HG03196 (cell line): Measurements from ENCODE around the gene ARL8B.
A peak's percentile ranks its signal among the peaks of the same experiment; 100 is the strongest.
"Not testable (repeated sequence)": the region's sequence is repeated elsewhere in the genome, so short reads cannot be mapped to it uniquely, and the experiment has no call there.

Experiments used
- ATAC-seq: cut with Tn5 transposase; IDR thresholded peaks from one replicate; pipeline ENCODE4 v1.9.1; 2021; ENCODE audit not compliant: unreplicated experiment

Gene ARL8B

GRCh38 chr3:5110337-5110736 is 11.8 kb upstream of the ARL8B start:
- no peak for ATAC-seq

- ATAC-seq: no peak
Observed at GRCh38 chr3:5112043-5112442, 10.0 kb upstream of the ARL8B start.

GRCh38 chr3:5113726-5114125 is 8.4 kb upstream of the ARL8B start:
- not testable (repeated sequence) for ATAC-seq

- ATAC-seq: no peak
Observed at GRCh38 chr3:5115506-5116162, 6.5 kb upstream of the ARL8B start.

GRCh38 chr3:5116538-5116937 is 5.6 kb upstream of the ARL8B start:
- ATAC-seq: no peak

GRCh38 chr3:5120446-5120845 is 1.6 kb upstream of the ARL8B start:
- no peak for ATAC-seq

GRCh38 chr3:5122741-5123706 is 932 bp downstream of the ARL8B start:
- peak; percentile 15 for ATAC-seq

GRCh38 chr3:5123937-5124336 is 1.8 kb downstream of the ARL8B start:
- no peak for ATAC-seq

- no peak for ATAC-seq
Observed at GRCh38 chr3:5126586-5126985, 4.5 kb downstream of the ARL8B start.

- no peak for ATAC-seq
Observed at GRCh38 chr3:5128849-5129248, 6.8 kb downstream of the ARL8B start.

- ATAC-seq: no peak
Observed at GRCh38 chr3:5133239-5134018, 11.3 kb downstream of the ARL8B start.

GRCh38 chr3:5134019-5134391 is 11.9 kb downstream of the ARL8B start:
- no peak for ATAC-seq

GRCh38 chr3:5134499-5134898 is 12.4 kb downstream of the ARL8B start:
- no peak for ATAC-seq

GRCh38 chr3:5136211-5136918 is 14.3 kb downstream of the ARL8B start:
- ATAC-seq: peak; percentile 58

- ATAC-seq: peak; percentile 37
Observed at GRCh38 chr3:5136919-5137429, 14.9 kb downstream of the ARL8B start.

- no peak for ATAC-seq
Observed at GRCh38 chr3:5138214-5138981, 16.3 kb downstream of the ARL8B start.

- ATAC-seq: peak; percentile 47
Observed at GRCh38 chr3:5140230-5140621, 18.1 kb downstream of the ARL8B start.

GRCh38 chr3:5140839-5141238 is 18.7 kb downstream of the ARL8B start:
- ATAC-seq: no peak

GRCh38 chr3:5141760-5142159 is 19.7 kb downstream of the ARL8B start:
- ATAC-seq: no peak

GRCh38 chr3:5143464-5143863 is 21.4 kb downstream of the ARL8B start:
- ATAC-seq: no peak
